ENCODE data around the gene PRKCE. TPM values are rescaled to one million over a fixed set of nuclear protein-coding genes. Genes with fewer than 3 reads are reported as not detected.

The PRKCE gene
- total RNA-seq, 1 experiment from 2014 or later: 14.8 TPM

DNA sequence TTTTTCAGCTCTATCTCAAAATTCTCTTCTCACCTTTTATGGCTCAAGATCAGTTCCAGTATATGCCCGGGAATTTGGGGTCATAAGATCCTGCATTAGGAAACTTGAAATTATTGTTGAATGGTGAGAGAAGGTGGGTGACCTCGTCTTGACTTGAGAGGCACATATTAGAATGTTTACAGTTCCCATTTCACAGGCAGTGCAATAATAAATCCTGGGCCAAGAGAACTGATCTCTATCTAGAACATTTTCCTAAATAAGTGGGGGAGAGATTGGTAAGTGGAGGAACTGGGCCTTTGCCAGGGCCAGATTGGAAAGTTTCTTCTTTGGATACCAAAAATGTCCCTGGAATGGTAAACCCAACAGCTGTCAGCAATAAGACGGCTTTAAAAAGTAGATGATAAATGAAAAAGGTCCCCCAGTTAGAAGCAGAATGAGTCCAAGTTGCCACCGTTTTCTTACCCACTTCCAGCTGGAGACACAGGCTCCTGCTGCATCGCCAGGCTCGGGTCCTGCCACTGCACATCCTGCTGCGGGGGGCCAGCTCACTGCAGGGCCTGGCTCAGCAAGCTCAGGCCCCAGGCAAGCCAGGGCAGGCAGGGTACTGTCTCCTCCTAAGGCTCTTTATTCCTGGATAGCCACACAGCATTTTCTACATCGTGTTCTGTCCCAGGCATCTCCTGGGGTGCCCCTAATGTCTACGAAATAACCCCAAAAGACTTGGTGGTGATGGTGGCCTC is 519.3 kb downstream of the PRKCE start:
- no TSS peak for BruUV-seq (replicated peaks)
- POLR2A ChIA-PET: no interaction called here
- Histone ChIP-seq H3K4me3 (replicated peaks in 1 of 2; ENCODE audit: low read depth in 1 of 2, low read length in 2 of 2) (no peak overlapping the region), H4K20me1 (ENCODE audit: insufficient read depth) (no peaks in the 10 kb centered on the region), H2AFZ (ENCODE audit: low read depth, low read length, poor library complexity, severe bottlenecking) (no peak overlapping the region), H3K9me3 (ENCODE audit: control insufficient read depth in 1 of 2, insufficient read depth in 1 of 2, low read depth in 1 of 2, low read length in 2 of 2) (no peaks in the 10 kb centered on the region), H3K36me3 (ENCODE audit: control insufficient read depth in 1 of 2, insufficient read depth in 2 of 2, low read length in 2 of 2) (no peaks in the 10 kb centered on the region), H3K79me2 (ENCODE audit: insufficient read depth, low read length) (no peaks in the 10 kb centered on the region), H3K9ac (ENCODE audit: low read length) (0 out of 2 replicates have a peak overlapping the region, but pooled peaks have one; percentile 1), H3K27ac (ENCODE audit: low read depth, low read length) (peak overlapping the region; percentile 57), H3K4me1 (ENCODE audit: control insufficient read depth in 1 of 2, insufficient read depth in 2 of 2, low read length in 2 of 2) (peaks cover 21 to 42% of the 10 kb centered on the region in 2 experiments), H3K27me3 (ENCODE audit: insufficient read depth, low read length) (no peaks in the 10 kb centered on the region), H3K9me2 (ENCODE audit: insufficient read depth) (no peaks in the 10 kb centered on the region), H3K4me2 (ENCODE audit: low read length) (peak overlapping the region; percentile 57; the same call in 1 of the 2 replicates)
- CTCF ChIA-PET: interaction anchor here (1.4 kb wide), 1 partner anchor 108 kb away, joined by 5 read pairs; no protein-coding TSS in a partner anchor
- ATAC-seq (no peak), DNase-seq (ENCODE audit: low read depth, low spot score) (no peak)
- RAD21 ChIA-PET (ENCODE audit: low non-redundant PET in 1 of 2, low total read pairs in 2 of 2, uncharacterized antibody in 2 of 2, unreplicated experiment in 2 of 2): no interaction called here
- TF ChIP-seq CEBPB (IDR thresholded peaks at IDR 0.05; ENCODE audit: low read depth): no peak
- TF ChIP-seq, protein P1, sequence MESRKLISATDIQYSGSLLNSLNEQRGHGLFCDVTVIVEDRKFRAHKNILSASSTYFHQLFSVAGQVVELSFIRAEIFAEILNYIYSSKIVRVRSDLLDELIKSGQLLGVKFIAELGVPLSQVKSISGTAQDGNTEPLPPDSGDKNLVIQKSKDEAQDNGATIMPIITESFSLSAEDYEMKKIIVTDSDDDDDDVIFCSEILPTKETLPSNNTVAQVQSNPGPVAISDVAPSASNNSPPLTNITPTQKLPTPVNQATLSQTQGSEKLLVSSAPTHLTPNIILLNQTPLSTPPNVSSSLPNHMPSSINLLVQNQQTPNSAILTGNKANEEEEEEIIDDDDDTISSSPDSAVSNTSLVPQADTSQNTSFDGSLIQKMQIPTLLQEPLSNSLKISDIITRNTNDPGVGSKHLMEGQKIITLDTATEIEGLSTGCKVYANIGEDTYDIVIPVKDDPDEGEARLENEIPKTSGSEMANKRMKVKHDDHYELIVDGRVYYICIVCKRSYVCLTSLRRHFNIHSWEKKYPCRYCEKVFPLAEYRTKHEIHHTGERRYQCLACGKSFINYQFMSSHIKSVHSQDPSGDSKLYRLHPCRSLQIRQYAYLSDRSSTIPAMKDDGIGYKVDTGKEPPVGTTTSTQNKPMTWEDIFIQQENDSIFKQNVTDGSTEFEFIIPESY (IDR thresholded peaks at IDR 0.05; ENCODE audit: extremely low read depth, insufficient replicate concordance, low read length): no peak
- TF ChIP-seq, protein P2, sequence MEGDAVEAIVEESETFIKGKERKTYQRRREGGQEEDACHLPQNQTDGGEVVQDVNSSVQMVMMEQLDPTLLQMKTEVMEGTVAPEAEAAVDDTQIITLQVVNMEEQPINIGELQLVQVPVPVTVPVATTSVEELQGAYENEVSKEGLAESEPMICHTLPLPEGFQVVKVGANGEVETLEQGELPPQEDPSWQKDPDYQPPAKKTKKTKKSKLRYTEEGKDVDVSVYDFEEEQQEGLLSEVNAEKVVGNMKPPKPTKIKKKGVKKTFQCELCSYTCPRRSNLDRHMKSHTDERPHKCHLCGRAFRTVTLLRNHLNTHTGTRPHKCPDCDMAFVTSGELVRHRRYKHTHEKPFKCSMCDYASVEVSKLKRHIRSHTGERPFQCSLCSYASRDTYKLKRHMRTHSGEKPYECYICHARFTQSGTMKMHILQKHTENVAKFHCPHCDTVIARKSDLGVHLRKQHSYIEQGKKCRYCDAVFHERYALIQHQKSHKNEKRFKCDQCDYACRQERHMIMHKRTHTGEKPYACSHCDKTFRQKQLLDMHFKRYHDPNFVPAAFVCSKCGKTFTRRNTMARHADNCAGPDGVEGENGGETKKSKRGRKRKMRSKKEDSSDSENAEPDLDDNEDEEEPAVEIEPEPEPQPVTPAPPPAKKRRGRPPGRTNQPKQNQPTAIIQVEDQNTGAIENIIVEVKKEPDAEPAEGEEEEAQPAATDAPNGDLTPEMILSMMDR (IDR thresholded peaks at IDR 0.05 in 2 of 3, conservative IDR thresholded peaks at IDR 0.05 in 1 of 3; ENCODE audit: borderline replicate concordance in 1 of 3, insufficient read depth in 1 of 3, low read depth in 2 of 3, low read length in 2 of 3): no peak
- no peak for TF ChIP-seq SRF (IDR thresholded peaks at IDR 0.05; ENCODE audit: low read depth)
- no peak for TF ChIP-seq ELF1 (IDR thresholded peaks at IDR 0.05; ENCODE audit: borderline replicate concordance, low read depth)
- TF ChIP-seq JUND (IDR thresholded peaks at IDR 0.05): no peak
- no peak for TF ChIP-seq FOSL1 (IDR thresholded peaks at IDR 0.05; ENCODE audit: low read depth)
- TF ChIP-seq, protein P3, sequence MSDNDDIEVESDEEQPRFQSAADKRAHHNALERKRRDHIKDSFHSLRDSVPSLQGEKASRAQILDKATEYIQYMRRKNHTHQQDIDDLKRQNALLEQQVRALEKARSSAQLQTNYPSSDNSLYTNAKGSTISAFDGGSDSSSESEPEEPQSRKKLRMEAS (IDR thresholded peaks at IDR 0.05): no peak
- TF ChIP-seq ZFX (IDR thresholded peaks at IDR 0.05): no peak
- TF ChIP-seq CBX3 (IDR thresholded peaks at IDR 0.05; ENCODE audit: low read depth): no peak
- TF ChIP-seq YY1 (IDR thresholded peaks at IDR 0.05; ENCODE audit: extremely low read depth, insufficient replicate concordance, low read depth, low read length): no peak
- no peak for TF ChIP-seq ZNF274 (IDR thresholded peaks at IDR 0.05; ENCODE audit: low read depth, low read length)
- TF ChIP-seq POLR2A (IDR thresholded peaks at IDR 0.05; ENCODE audit: borderline replicate concordance, extremely low read depth, insufficient read depth, insufficient read length): no peak
- TF ChIP-seq, protein P4, sequence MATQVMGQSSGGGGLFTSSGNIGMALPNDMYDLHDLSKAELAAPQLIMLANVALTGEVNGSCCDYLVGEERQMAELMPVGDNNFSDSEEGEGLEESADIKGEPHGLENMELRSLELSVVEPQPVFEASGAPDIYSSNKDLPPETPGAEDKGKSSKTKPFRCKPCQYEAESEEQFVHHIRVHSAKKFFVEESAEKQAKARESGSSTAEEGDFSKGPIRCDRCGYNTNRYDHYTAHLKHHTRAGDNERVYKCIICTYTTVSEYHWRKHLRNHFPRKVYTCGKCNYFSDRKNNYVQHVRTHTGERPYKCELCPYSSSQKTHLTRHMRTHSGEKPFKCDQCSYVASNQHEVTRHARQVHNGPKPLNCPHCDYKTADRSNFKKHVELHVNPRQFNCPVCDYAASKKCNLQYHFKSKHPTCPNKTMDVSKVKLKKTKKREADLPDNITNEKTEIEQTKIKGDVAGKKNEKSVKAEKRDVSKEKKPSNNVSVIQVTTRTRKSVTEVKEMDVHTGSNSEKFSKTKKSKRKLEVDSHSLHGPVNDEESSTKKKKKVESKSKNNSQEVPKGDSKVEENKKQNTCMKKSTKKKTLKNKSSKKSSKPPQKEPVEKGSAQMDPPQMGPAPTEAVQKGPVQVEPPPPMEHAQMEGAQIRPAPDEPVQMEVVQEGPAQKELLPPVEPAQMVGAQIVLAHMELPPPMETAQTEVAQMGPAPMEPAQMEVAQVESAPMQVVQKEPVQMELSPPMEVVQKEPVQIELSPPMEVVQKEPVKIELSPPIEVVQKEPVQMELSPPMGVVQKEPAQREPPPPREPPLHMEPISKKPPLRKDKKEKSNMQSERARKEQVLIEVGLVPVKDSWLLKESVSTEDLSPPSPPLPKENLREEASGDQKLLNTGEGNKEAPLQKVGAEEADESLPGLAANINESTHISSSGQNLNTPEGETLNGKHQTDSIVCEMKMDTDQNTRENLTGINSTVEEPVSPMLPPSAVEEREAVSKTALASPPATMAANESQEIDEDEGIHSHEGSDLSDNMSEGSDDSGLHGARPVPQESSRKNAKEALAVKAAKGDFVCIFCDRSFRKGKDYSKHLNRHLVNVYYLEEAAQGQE (IDR thresholded peaks at IDR 0.05; ENCODE audit: low read depth): no peak
- TF ChIP-seq, protein P5, sequence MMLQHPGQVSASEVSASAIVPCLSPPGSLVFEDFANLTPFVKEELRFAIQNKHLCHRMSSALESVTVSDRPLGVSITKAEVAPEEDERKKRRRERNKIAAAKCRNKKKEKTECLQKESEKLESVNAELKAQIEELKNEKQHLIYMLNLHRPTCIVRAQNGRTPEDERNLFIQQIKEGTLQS (IDR thresholded peaks at IDR 0.05): no peak
- no peak for TF ChIP-seq SP1 (IDR thresholded peaks at IDR 0.05; ENCODE audit: low read depth)
- TF ChIP-seq EZH2 (IDR thresholded peaks at IDR 0.05): no peak
- no peak for TF ChIP-seq SIN3A (IDR thresholded peaks at IDR 0.05; ENCODE audit: low read depth)
- intact Hi-C loops (cut with micrococcal nuclease): no loop called here
